HepG2 (cell line): ENCODE data around the gene GPR162. TPM values are rescaled to one million over a fixed set of nuclear protein-coding genes. Genes with fewer than 3 reads are reported as not detected.

Experiments used
- KDM5A ChIP-seq: fragments of 200-600 bp; sonication (generic); IDR thresholded peaks from 2 replicates; pipeline ENCODE4 v1.7.0; 2018; ENCODE audit warnings: antibody characterized with exemption, mild to moderate bottlenecking, low read length, borderline replicate concordance
- SAP130 ChIP-seq: IDR thresholded peaks from 2 replicates; pipeline ENCODE4 v1.6.1; 2016; ENCODE audit warnings: low read depth
- SATB2 ChIP-seq: sonication (generic); formaldehyde crosslinking; IDR thresholded peaks from 2 replicates; pipeline ENCODE4 v1.5.0; 2020; ENCODE audit warnings: missing genetic modification reagents
- U2AF2 ChIP-seq: fragments of 200-400 bp; formaldehyde crosslinking; IDR thresholded peaks from 2 replicates; pipeline ENCODE4 v1.6.1; 2017; ENCODE audit warnings: low read depth, mild to moderate bottlenecking, low read length
- ZFX ChIP-seq: sonication (generic); formaldehyde crosslinking; IDR thresholded peaks from 2 replicates; pipeline ENCODE4 v1.4.0; 2020; ENCODE audit warnings: mild to moderate bottlenecking, low read depth, missing genetic modification reagents, moderate library complexity
- ZNF484 ChIP-seq: sonication (generic); formaldehyde crosslinking; IDR thresholded peaks from 2 replicates; pipeline ENCODE4 v1.5.1; 2020; ENCODE audit warnings: mild to moderate bottlenecking, low read depth, missing genetic modification reagents, borderline replicate concordance
- ZNF644 ChIP-seq: IDR thresholded peaks from 2 replicates; pipeline ENCODE4 v1.6.1; 2016; ENCODE audit warnings: low read depth
- ZNF850 ChIP-seq: sonication (generic); formaldehyde crosslinking; conservative IDR thresholded peaks from 2 replicates; pipeline ENCODE4 v1.9.0; 2021; ENCODE audit warnings: mild to moderate bottlenecking, missing genetic modification reagents
- ZSCAN22 ChIP-seq: sonication (generic); formaldehyde crosslinking; IDR thresholded peaks from 2 replicates; pipeline ENCODE4 v1.4.0; 2020; ENCODE audit warnings: mild to moderate bottlenecking, missing genetic modification reagents
- polyA plus RNA-seq, 8 experiments: library from polyadenylated mRNA; depleted of rRNA in 3 of 8; stranded (reverse) in 7 of 8; unstranded in 1 of 8; fragments of >200 nt; fragmentation: Illumina TruSeq in 4 of 8; extraction: Trizol in 4 of 8; gene quantifications; 2 replicates each; pipeline versions ENCODE4 v1.2.1 to v1.2.3, GENCODE V29; 2011 to 2016; ENCODE audit warnings: low read depth in 4 of 8, missing spikeins in 1 of 8, mixed read lengths in 1 of 8; ENCODE audit not compliant: insufficient read depth in 1 of 8
- total RNA-seq, 5 experiments: library from RNA; depleted of rRNA; stranded (reverse); fragments of >200 nt; fragmentation: Illumina TruSeq; extraction: Trizol; gene quantifications; 2 replicates each; pipeline ENCODE4 v1.2.3, GENCODE V29; 2016; ENCODE audit warnings: low read depth in 1 of 5
- TF ChIP-seq, protein P1 (sequence below): sonication (generic); formaldehyde crosslinking; IDR thresholded peaks from 2 replicates; pipeline ENCODE4 v1.5.0; 2020; ENCODE audit warnings: mild to moderate bottlenecking, missing genetic modification reagents, borderline replicate concordance
- TF ChIP-seq, protein P2 (sequence below): sonication (generic); formaldehyde crosslinking; IDR thresholded peaks from 2 replicates; pipeline ENCODE4 v1.4.0; 2020; ENCODE audit warnings: missing genetic modification reagents, mild to moderate bottlenecking, borderline replicate concordance
- TF ChIP-seq, protein P3 (sequence below), 2 experiments: fragments of 450-650 bp in 1 of 2; sonication (generic) in 1 of 2; formaldehyde crosslinking in 1 of 2; IDR thresholded peaks; 2 replicates each; pipeline versions ENCODE4 v1.6.1 to v1.8.0; 2016 to 2022; ENCODE audit warnings: antibody characterized with exemption in 1 of 2, mild to moderate bottlenecking in 1 of 2, missing genetic modification reagents in 1 of 2
- TF ChIP-seq, protein P4 (sequence below): sonication (generic); formaldehyde crosslinking; IDR thresholded peaks from 2 replicates; pipeline ENCODE4 v1.8.0; 2022; ENCODE audit warnings: mild to moderate bottlenecking, missing genetic modification reagents; ENCODE audit not compliant: insufficient replicate concordance

The GPR162 gene
- total and polyA plus RNA-seq, 2 of the 13 experiments (the other 11 are each of a cell fraction or from before 2014, with no cell fraction given) = 0.08 TPM; not detected in 1

DNA sequence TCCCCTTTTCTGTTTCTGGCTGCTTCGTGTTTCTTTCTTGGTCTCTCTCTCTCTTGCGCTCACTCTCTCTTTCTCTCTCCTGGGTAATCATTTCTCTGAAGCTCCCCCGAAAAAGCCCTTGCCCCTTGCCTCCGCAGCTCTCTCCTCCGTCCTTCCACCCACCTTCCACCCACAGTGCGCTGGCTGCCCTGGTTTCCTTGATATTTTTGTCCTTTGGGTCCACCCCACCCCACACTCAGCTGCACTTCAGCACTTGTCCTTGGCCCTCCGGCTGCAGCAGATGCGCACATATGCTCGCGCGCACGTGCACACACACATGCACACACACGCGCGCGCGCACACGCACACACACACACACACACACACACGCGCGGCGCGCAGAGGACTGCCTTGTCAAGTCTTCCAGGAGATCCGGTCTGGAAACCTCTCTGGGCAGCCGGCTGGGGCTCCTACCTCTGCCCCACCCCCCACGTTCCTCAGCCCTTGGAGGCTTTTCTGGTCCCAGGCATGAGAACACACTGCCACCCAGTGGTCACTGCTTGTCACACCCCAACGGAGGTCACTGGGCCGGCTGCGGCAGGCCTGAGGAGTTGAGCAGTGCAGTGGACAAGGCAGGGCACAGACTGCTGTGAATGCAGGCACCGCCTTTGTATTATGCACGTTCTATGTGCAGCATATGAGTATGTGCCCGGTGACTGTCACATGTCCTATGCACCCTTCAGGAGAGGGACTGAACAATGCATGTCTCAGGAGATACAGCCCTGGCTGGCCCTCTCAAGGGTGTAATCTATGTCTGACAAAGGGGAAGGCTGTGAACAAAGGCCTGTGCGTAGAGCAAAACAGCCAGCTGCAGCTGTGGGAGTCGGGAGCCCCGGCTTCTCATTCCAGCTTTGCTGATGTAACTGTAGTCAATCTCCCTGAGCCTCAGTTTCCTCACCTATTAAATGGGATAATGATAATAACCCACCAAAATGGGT, 42.8 kb upstream of the GPR162 start (continued):
- TF ChIP-seq, protein P1, sequence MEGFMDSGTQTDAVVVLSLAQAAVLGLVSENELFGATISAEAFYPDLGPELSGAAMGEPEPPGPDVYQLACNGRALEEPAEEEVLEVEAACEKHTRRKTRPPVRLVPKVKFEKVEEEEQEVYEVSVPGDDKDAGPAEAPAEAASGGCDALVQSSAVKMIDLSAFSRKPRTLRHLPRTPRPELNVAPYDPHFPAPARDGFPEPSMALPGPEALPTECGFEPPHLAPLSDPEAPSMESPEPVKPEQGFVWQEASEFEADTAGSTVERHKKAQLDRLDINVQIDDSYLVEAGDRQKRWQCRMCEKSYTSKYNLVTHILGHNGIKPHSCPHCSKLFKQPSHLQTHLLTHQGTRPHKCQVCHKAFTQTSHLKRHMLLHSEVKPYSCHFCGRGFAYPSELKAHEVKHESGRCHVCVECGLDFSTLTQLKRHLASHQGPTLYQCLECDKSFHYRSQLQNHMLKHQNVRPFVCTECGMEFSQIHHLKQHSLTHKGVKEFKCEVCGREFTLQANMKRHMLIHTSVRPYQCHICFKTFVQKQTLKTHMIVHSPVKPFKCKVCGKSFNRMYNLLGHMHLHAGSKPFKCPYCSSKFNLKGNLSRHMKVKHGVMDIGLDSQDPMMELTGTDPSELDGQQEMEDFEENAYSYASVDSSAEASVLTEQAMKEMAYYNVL = peak; percentile 74; the same call in 1 of the 2 replicates
- TF ChIP-seq ZNF644 (CRISPR knock-in tag) (no peak), SATB2 (CRISPR knock-in tag) (no peak), KDM5A (peak; percentile 45; the same call in 1 of the 2 replicates), ZSCAN22 (CRISPR knock-in tag) (no peak), ZFX (CRISPR knock-in tag) (peak; percentile 80), SAP130 (CRISPR knock-in tag) (peak; percentile 80), ZNF850 (CRISPR knock-in tag) (no peak), U2AF2 (no peak), ZNF484 (no peak)
- TF ChIP-seq, protein P2, sequence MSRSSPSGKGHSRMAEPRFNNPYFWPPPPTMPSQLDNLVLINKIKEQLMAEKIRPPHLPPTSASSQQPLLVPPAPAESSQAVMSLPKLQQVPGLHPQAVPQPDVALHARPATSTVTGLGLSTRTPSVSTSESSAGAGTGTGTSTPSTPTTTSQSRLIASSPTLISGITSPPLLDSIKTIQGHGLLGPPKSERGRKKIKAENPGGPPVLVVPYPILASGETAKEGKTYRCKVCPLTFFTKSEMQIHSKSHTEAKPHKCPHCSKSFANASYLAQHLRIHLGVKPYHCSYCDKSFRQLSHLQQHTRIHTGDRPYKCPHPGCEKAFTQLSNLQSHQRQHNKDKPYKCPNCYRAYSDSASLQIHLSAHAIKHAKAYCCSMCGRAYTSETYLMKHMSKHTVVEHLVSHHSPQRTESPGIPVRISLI (CRISPR knock-in tag) = no peak
- TF ChIP-seq, protein P3, sequence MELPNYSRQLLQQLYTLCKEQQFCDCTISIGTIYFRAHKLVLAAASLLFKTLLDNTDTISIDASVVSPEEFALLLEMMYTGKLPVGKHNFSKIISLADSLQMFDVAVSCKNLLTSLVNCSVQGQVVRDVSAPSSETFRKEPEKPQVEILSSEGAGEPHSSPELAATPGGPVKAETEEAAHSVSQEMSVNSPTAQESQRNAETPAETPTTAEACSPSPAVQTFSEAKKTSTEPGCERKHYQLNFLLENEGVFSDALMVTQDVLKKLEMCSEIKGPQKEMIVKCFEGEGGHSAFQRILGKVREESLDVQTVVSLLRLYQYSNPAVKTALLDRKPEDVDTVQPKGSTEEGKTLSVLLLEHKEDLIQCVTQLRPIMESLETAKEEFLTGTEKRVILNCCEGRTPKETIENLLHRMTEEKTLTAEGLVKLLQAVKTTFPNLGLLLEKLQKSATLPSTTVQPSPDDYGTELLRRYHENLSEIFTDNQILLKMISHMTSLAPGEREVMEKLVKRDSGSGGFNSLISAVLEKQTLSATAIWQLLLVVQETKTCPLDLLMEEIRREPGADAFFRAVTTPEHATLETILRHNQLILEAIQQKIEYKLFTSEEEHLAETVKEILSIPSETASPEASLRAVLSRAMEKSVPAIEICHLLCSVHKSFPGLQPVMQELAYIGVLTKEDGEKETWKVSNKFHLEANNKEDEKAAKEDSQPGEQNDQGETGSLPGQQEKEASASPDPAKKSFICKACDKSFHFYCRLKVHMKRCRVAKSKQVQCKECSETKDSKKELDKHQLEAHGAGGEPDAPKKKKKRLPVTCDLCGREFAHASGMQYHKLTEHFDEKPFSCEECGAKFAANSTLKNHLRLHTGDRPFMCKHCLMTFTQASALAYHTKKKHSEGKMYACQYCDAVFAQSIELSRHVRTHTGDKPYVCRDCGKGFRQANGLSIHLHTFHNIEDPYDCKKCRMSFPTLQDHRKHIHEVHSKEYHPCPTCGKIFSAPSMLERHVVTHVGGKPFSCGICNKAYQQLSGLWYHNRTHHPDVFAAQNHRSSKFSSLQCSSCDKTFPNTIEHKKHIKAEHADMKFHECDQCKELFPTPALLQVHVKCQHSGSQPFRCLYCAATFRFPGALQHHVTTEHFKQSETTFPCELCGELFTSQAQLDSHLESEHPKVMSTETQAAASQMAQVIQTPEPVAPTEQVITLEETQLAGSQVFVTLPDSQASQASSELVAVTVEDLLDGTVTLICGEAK (IDR thresholded peaks at IDR 0.05) = no peak
- TF ChIP-seq, protein P3 (CRISPR knock-in tag; IDR thresholded peaks at IDR 0.05) = peak; percentile 47; the same call in 1 of the 2 replicates
- TF ChIP-seq, protein P4, sequence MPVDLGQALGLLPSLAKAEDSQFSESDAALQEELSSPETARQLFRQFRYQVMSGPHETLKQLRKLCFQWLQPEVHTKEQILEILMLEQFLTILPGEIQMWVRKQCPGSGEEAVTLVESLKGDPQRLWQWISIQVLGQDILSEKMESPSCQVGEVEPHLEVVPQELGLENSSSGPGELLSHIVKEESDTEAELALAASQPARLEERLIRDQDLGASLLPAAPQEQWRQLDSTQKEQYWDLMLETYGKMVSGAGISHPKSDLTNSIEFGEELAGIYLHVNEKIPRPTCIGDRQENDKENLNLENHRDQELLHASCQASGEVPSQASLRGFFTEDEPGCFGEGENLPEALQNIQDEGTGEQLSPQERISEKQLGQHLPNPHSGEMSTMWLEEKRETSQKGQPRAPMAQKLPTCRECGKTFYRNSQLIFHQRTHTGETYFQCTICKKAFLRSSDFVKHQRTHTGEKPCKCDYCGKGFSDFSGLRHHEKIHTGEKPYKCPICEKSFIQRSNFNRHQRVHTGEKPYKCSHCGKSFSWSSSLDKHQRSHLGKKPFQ = no peak
